ENCODE data around the gene NME9. TPM values are rescaled to one million over a fixed set of nuclear protein-coding genes. Genes with fewer than 3 reads are reported as not detected.

NME9 gene
- total RNA-seq, 1 experiment from 2014 or later = not detected

GRCh38 chr3:138344754-138345153, 15.1 kb upstream of the NME9 start:
- ChIA-PET POLR2A (no interaction called here), CTCF (no interaction called here)
- ATAC-seq (no peak), DNase-seq (ENCODE audit: low read depth, low spot score) (no peak)
- in situ Hi-C loops (cut with HindIII; ENCODE audit: low pct_unique_long_range_greater_than_20kb, low sequenced_read_pairs) = no loop called here
- Histone ChIP-seq H3K4me1 (ENCODE audit: control insufficient read depth, insufficient read depth, low read length) (peaks cover 5% of the 10 kb centered on the region; the same call in 1 of the 2 replicates), H3K27me3 (ENCODE audit: control insufficient read depth, insufficient read depth, low read length) (peaks cover 2% of the 10 kb centered on the region; the same call in 1 of the 2 replicates), H3K4me3 (ENCODE audit: low read depth in 2 of 2, low read length in 2 of 2) (no peak overlapping the region), H3K27ac (ENCODE audit: low read length) (no peak overlapping the region), H3K36me3 (ENCODE audit: control insufficient read depth, insufficient read depth, low read length) (no peaks in the 10 kb centered on the region), H3K9me3 (ENCODE audit: control insufficient read depth, insufficient read depth, low read depth, low read length) (no peaks in the 10 kb centered on the region)
- intact Hi-C loops (cut with micrococcal nuclease; ENCODE audit: unreplicated experiment) = no loop called here
- TF ChIP-seq POLR2AphosphoS5 (IDR thresholded peaks at IDR 0.05; ENCODE audit: low read depth, low read length) (no peak), REST (IDR thresholded peaks at IDR 0.05; ENCODE audit: insufficient read depth in 1 of 2, low read depth in 2 of 2, low read length in 1 of 2) (no peak), TCF7L2 (IDR thresholded peaks at IDR 0.05; ENCODE audit: low read depth, low read length) (no peak), CTCF (IDR thresholded peaks at IDR 0.05) (no peak), SIN3A (IDR thresholded peaks at IDR 0.05; ENCODE audit: borderline replicate concordance, insufficient read depth, low read depth, low read length) (no peak)
- no TSS peak for BruUV-seq (replicated peaks)

DNA sequence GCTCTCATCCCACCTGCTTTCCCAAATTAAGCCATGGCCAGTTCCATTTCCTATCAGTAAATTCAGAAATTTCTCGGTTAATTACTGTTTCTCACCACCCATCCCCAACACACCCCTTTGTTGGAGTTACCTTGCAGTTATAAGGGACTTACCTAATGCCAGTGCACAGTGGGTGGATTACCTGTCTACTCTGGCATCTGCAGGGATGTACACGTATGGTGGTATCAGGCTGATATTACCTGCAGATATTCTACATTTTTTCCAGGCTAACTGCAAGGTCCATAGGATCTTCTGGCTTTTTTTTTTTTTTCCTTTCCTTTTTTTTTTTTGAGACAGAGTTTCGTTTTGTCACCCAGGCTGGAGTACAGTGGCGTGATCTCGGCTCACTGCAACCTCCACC, 10.9 kb upstream of the NME9 start:
- intact Hi-C loops (cut with micrococcal nuclease; ENCODE audit: unreplicated experiment) (no loop called here), in situ Hi-C loops (cut with HindIII; ENCODE audit: low pct_unique_long_range_greater_than_20kb, low sequenced_read_pairs) (no loop called here)
- no peaks in the 10 kb centered on the region for H3K4me1 ChIP-seq (ENCODE audit: control insufficient read depth, insufficient read depth, low read length)
- no peak overlapping the region for H3K4me3 ChIP-seq (ENCODE audit: low read depth in 2 of 2, low read length in 2 of 2)
- no peak overlapping the region for H3K27ac ChIP-seq (ENCODE audit: low read length)
- H3K36me3 ChIP-seq (ENCODE audit: control insufficient read depth, insufficient read depth, low read length) = no peaks in the 10 kb centered on the region
- ATAC-seq (no peak), DNase-seq (ENCODE audit: low read depth, low spot score) (no peak)
- H3K27me3 ChIP-seq (ENCODE audit: control insufficient read depth, insufficient read depth, low read length) = peaks cover 2% of the 10 kb centered on the region; the same call in 1 of the 2 replicates
- ChIA-PET POLR2A (no interaction called here), CTCF (interaction anchor here (0.7 kb wide), 1 partner anchor 20 kb away, joined by 6 read pairs; no protein-coding TSS in a partner anchor)
- TF ChIP-seq CTCF (IDR thresholded peaks at IDR 0.05) (no peak), TCF7L2 (IDR thresholded peaks at IDR 0.05; ENCODE audit: low read depth, low read length) (no peak), REST (IDR thresholded peaks at IDR 0.05; ENCODE audit: insufficient read depth in 1 of 2, low read depth in 2 of 2, low read length in 1 of 2) (no peak), POLR2AphosphoS5 (IDR thresholded peaks at IDR 0.05; ENCODE audit: low read depth, low read length) (no peak), SIN3A (IDR thresholded peaks at IDR 0.05; ENCODE audit: borderline replicate concordance, insufficient read depth, low read depth, low read length) (no peak)
- no peaks in the 10 kb centered on the region for H3K9me3 ChIP-seq (ENCODE audit: control insufficient read depth, insufficient read depth, low read depth, low read length)
- no TSS peak for BruUV-seq (replicated peaks)

Measured in Panc1 (cell line).